GM10248 (cell line): ENCODE measurements around the gene ZNF892.

Experiments
- CTCF ChIA-PET: fragments of 300-600 bp; sonication (Branson Sonifier 250); formaldehyde crosslinking; extraction: SDS; loops from one replicate; lab custom pipeline; 2021; ENCODE audit warnings: antibody characterized with exemption; lab: Yijun Ruan, JAX
- POLR2A ChIA-PET: fragments of 350-650 bp; sonication (Branson Sonifier 250); formaldehyde crosslinking; extraction: SDS; loops from one replicate; lab custom pipeline; 2020; ENCODE audit warnings: antibody characterized with exemption; lab: Yijun Ruan, JAX
- DNase-seq: peaks from one replicate; pipeline ENCODE4 v3.0.0; 2012; ENCODE audit errors: extremely low spot score
- TF ChIP-seq, protein P1 (sequence below): IDR thresholded peaks from 2 replicates; pipeline ENCODE4 v1.5.1; 2012; ENCODE audit warnings: mild to moderate bottlenecking, low read depth; ENCODE audit errors: extremely low read depth, missing control alignments, control extremely low read depth

The ZNF892 gene

DNA sequence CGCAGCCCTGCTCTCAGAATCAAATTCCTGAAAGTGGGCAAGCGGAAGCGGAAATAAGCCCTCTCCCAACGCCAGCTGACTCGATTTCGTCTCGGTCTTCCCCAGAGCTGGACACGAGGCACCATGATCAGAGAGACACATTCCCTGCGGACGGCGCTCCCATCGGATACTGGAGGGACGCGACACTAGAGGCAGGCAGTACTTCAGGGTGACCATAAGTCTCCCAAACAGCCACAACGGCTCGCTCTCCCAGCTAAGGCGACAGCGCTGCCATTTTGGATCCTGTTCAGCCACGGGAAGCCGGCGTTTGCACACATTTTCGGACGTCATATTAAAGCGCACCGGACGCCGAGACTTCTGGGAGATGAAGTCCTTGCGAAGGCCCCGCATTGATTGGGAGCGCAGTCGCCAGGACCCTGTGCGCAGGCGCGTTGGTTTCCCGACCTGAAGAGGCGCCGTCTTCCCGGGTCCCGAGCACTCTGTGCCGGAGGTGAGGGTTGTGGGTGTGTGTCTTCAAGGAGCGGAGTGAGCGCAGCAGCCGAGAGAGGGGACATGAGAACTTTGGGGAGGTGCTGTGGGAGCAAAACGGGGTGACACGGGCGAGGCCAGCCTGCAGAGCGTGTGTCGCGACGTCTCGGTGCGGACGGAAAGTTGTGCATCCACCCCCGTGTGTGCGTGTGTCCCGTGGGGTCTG is 41.8 kb upstream of the ZNF892 start, which contains the start of gene ZNF2:
Gene ZNF2, plus strand, starts transcription at position 439 of the 694 bp plus-strand sequence. CDS start 10,418 bp downstream, outside the sequence.
- TF ChIP-seq, protein P1, sequence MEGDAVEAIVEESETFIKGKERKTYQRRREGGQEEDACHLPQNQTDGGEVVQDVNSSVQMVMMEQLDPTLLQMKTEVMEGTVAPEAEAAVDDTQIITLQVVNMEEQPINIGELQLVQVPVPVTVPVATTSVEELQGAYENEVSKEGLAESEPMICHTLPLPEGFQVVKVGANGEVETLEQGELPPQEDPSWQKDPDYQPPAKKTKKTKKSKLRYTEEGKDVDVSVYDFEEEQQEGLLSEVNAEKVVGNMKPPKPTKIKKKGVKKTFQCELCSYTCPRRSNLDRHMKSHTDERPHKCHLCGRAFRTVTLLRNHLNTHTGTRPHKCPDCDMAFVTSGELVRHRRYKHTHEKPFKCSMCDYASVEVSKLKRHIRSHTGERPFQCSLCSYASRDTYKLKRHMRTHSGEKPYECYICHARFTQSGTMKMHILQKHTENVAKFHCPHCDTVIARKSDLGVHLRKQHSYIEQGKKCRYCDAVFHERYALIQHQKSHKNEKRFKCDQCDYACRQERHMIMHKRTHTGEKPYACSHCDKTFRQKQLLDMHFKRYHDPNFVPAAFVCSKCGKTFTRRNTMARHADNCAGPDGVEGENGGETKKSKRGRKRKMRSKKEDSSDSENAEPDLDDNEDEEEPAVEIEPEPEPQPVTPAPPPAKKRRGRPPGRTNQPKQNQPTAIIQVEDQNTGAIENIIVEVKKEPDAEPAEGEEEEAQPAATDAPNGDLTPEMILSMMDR: no peak
- peak; percentile 98 for DNase-seq
- ChIA-PET CTCF (interaction anchor here (0.7 to 2.0 kb wide), 6 partner anchors 12 to 143 kb away, joined by 3 to 10 read pairs (median 4); partner anchors contain the start of gene MRPS5), POLR2A (interaction anchor here (0.6 kb wide), 1 partner anchor 43 kb away, joined by 3 read pairs; no protein-coding TSS in a partner anchor)

DNA sequence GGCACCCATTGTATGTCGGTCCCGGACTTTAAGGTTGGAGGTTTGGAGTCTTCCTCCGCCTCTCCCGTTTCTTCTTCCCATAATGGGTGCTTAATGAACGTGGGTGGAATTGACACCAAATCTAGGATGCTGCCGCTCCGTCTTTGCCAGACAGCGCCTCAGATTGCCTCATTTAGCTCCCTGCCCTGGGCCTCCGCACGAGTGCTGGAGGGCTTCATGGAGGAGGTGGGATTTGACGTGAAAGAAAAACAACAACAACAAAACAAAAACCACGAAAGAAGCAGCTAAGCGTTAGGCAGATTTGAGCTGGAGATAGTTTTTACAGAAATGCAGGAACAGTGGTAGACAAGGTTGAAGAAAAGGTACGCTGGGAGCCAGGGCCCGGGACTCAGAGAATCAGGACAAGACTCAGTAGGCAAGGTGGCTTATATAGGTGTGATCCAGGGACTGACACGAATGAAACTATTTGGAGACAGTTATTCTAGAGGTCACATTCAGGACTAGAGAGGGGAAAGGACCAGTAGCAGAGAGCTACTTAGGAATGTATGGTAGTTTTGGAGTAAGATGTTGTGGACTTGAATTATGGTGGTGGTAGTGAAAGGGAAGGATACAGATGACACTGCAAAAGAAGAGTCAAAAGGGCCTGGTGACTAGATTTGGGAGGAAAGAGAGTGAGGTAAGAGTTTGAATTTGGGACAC is 41.1 kb upstream of the ZNF892 start:
- TF ChIP-seq, protein P1: no peak
- ChIA-PET CTCF (interaction anchor here (0.7 to 1.2 kb wide), 3 partner anchors 12 to 144 kb away, joined by 3 read pairs; no protein-coding TSS in a partner anchor), POLR2A (interaction anchor here (0.5 to 1.0 kb wide), 2 partner anchors 19 to 21 kb away, joined by 3 to 5 read pairs; no protein-coding TSS in a partner anchor)
- DNase-seq: no peak

DNA sequence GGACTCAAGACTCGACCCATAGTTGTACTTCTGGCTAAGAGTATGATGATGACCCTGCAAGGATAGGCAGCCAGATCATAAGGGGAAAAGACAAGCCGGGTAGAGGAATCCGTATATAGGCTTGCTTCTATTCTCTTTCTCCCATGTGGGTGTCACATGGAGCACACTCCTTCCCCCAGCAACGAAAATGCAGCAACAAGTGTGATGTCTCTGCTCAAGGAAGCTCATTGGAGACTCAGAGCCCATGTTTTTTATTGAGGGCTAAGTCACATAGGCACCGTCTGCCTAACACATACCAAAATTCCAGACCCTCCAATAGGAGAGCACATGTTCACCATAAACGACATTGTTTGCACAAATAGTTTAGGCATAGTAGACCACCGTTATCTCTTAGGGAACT is 35.4 kb upstream of the ZNF892 start:
- ChIA-PET POLR2A (no interaction called here), CTCF (interaction anchor here (1.2 kb wide), 1 partner anchor 15 kb away, joined by 3 read pairs; no protein-coding TSS in a partner anchor)
- DNase-seq: no peak
- TF ChIP-seq, protein P1: no peak

DNA sequence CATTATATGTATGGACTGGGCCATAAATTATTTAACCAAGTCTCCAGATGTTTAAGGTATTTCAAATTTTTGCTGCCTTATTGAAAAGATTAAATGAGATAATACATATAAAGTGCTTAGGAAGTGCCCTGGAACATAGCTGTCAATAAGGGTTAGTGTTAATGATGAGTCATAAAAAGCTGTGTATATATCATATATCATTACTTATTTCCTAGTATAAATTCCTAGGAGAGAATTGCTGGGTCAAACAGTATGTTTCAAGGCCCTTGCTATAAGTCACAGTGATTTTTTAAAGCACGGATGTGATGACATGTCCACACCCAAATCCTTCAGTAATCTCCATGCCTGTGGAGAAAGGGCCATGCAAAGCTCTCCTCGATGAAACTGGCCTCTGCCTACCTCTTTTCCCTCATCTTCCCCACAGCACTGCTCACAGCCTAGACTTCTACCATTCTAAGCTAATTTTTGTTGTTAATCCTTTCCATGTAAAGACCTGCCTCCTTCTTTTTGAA is 33.2 kb upstream of the ZNF892 start:
- POLR2A ChIA-PET: no interaction called here
- CTCF ChIA-PET: interaction anchor here (0.9 to 1.6 kb wide), 2 partner anchors 9 to 58 kb away, joined by 3 to 7 read pairs; no protein-coding TSS in a partner anchor

DNA sequence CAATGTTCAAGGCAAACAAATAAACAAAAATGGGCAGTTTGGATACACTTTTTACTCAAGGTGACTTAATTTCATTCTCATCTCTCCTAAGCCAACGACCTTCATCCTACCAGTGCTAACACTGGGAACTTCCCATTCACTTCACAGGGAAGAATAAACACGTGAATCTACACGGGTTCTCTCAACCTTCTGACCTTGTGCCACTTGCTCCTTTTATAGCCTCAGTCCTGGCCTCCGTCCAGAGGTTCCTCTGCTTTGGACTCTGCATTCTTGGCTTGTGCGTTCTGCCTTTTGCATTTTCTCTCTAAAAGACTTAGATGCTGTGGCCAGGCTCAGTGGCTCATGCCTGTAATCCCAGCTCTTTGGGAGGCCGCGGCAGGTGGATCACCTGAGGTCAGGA is 27.9 kb upstream of the ZNF892 start:
- TF ChIP-seq, protein P1: no peak
- DNase-seq: no peak
- ChIA-PET CTCF (interaction anchor here (1.6 kb wide), 1 partner anchor 21 kb away, joined by 4 read pairs; no protein-coding TSS in a partner anchor), POLR2A (no interaction called here)

More for the DNA sequence above, 33.2 kb upstream of the ZNF892 start:
- no peak for DNase-seq
- TF ChIP-seq, protein P1: no peak

DNA sequence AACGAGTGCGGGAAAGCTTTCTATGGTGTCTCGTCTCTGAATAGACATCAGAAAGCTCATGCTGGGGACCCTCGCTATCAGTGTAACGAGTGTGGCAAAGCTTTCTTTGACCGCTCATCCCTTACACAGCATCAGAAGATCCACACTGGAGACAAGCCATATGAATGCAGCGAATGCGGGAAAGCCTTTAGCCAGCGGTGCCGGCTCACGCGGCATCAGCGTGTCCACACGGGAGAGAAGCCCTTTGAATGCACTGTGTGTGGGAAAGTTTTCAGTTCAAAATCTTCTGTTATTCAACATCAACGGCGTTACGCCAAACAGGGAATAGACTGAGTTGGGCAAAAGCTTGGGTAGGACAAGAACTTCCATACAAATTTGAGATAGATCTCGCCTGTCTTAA is 25.5 kb upstream of the ZNF892 start:
- TF ChIP-seq, protein P1: no peak
- CTCF ChIA-PET: interaction anchor here (2.1 kb wide), 1 partner anchor 8 kb away, joined by 7 read pairs; no protein-coding TSS in a partner anchor
- POLR2A ChIA-PET: no interaction called here
- no peak for DNase-seq
